ENCODE results near the gene OR14J1. TPM values are rescaled to one million over a fixed set of nuclear protein-coding genes. Genes with fewer than 3 reads are reported as not detected.
"Not testable (repeated sequence)": the region's sequence is repeated elsewhere in the genome, so short reads cannot be mapped to it uniquely, and the experiment has no call there.

OR14J1 gene
- polyA plus RNA-seq, result not detected

- H3K4me1 Mint-ChIP-seq, result no peaks in the 10 kb centered on the region
- no peak within 1 kb of the TSS for H3K4me3 Mint-ChIP-seq
- no peak within 1 kb of the TSS for H3K27ac Mint-ChIP-seq
- H3K27me3 Mint-ChIP-seq, result peaks cover 3% of the 10 kb centered on the region
- H3K9me3 Mint-ChIP-seq, result peaks cover 0 to 3% (median 0%) of the 10 kb centered on the region in 3 donors
- H3K36me3 Mint-ChIP-seq, result no peaks in the 10 kb centered on the region
Observed at GRCh38 chr6:29301316-29301715, at the start of gene OR14J1. Gene OR14J1 (plus strand): TSS chr6:29301701. CDS start chr6:29306690, 4,989 bp downstream.

GRCh38 chr6:29251736-29252135 is 49.8 kb upstream of the OR14J1 start:
- Mint-ChIP-seq H3K9me3 (peaks cover 13 to 21% (median 19%) of the 10 kb centered on the region in 3 donors), H3K27ac (no peak overlapping the region), H3K4me3 (no peak overlapping the region), H3K36me3 (peaks cover 1% of the 10 kb centered on the region), H3K27me3 (peaks cover 16% of the 10 kb centered on the region), H3K4me1 (no peaks in the 10 kb centered on the region)

GRCh38 chr6:29255530-29255929 is 46.0 kb upstream of the OR14J1 start:
- Mint-ChIP-seq H3K27me3 (peaks cover under 1% of the 10 kb centered on the region), H3K4me1 (no peaks in the 10 kb centered on the region), H3K9me3 (peaks cover 12 to 18% (median 15%) of the 10 kb centered on the region in 3 donors), H3K27ac (no peak overlapping the region), H3K4me3 (no peak overlapping the region), H3K36me3 (peaks cover 1% of the 10 kb centered on the region)

GRCh38 chr6:29259721-29260120 is 41.8 kb upstream of the OR14J1 start:
- no peaks in the 10 kb centered on the region for H3K4me1 Mint-ChIP-seq
- no peaks in the 10 kb centered on the region for H3K36me3 Mint-ChIP-seq
- H3K27ac Mint-ChIP-seq, result no peak overlapping the region
- peaks cover 0 to 7% (median 6%) of the 10 kb centered on the region in 3 donors for H3K9me3 Mint-ChIP-seq
- peaks cover 1% of the 10 kb centered on the region for H3K27me3 Mint-ChIP-seq
- no peak overlapping the region for H3K4me3 Mint-ChIP-seq

GRCh38 chr6:29263001-29263400 is 38.5 kb upstream of the OR14J1 start:
- H3K27ac Mint-ChIP-seq, result no peak overlapping the region
- H3K4me3 Mint-ChIP-seq, result no peak overlapping the region
- H3K27me3 Mint-ChIP-seq, result peaks cover 2% of the 10 kb centered on the region
- H3K4me1 Mint-ChIP-seq, result no peaks in the 10 kb centered on the region
- no peaks in the 10 kb centered on the region for H3K36me3 Mint-ChIP-seq
- H3K9me3 Mint-ChIP-seq, result peaks cover 0 to 4% (median 3%) of the 10 kb centered on the region in 3 donors

- Mint-ChIP-seq H3K4me3 (no peak overlapping the region), H3K27ac (no peak overlapping the region), H3K9me3 (peaks cover 0 to 4% (median 3%) of the 10 kb centered on the region in 3 donors), H3K4me1 (no peaks in the 10 kb centered on the region), H3K36me3 (no peaks in the 10 kb centered on the region), H3K27me3 (peaks cover 1% of the 10 kb centered on the region)
Observed at GRCh38 chr6:29294499-29294914, 7.0 kb upstream of the OR14J1 start.

- Mint-ChIP-seq H3K27me3 (peaks cover 1% of the 10 kb centered on the region), H3K4me1 (no peaks in the 10 kb centered on the region), H3K9me3 (peaks cover 0 to 4% (median 3%) of the 10 kb centered on the region in 3 donors), H3K4me3 (no peak overlapping the region), H3K27ac (no peak overlapping the region), H3K36me3 (no peaks in the 10 kb centered on the region)
Observed at GRCh38 chr6:29295181-29295585, 6.3 kb upstream of the OR14J1 start.

- peaks cover 0 to 4% (median 3%) of the 10 kb centered on the region in 3 donors for H3K9me3 Mint-ChIP-seq
- peaks cover 1% of the 10 kb centered on the region for H3K27me3 Mint-ChIP-seq
- no peak overlapping the region for H3K27ac Mint-ChIP-seq
- peak overlapping the region in 1 of 4 donors; percentile 63 for H3K4me3 Mint-ChIP-seq
- H3K4me1 Mint-ChIP-seq, result no peaks in the 10 kb centered on the region
- H3K36me3 Mint-ChIP-seq, result no peaks in the 10 kb centered on the region
Observed at GRCh38 chr6:29295623-29296022, 5.9 kb upstream of the OR14J1 start.

GRCh38 chr6:29319931-29320330 is 18.4 kb downstream of the OR14J1 start:
- peaks cover 4% of the 10 kb centered on the region for H3K27me3 Mint-ChIP-seq
- no peaks in the 10 kb centered on the region for H3K9me3 Mint-ChIP-seq
- no peak overlapping the region for H3K27ac Mint-ChIP-seq
- H3K4me1 Mint-ChIP-seq, result no peaks in the 10 kb centered on the region
- H3K36me3 Mint-ChIP-seq, result no peaks in the 10 kb centered on the region
- no peak overlapping the region for H3K4me3 Mint-ChIP-seq

GRCh38 chr6:29323332-29323731 is 21.8 kb downstream of the OR14J1 start:
- H3K4me1 Mint-ChIP-seq, H3K27me3 Mint-ChIP-seq, H3K27ac Mint-ChIP-seq, H3K4me3 Mint-ChIP-seq, H3K36me3 Mint-ChIP-seq, H3K9me3 Mint-ChIP-seq: not testable (repeated sequence)

- Mint-ChIP-seq H3K9me3 (no peaks in the 10 kb centered on the region), H3K27me3 (peaks cover 8% of the 10 kb centered on the region), H3K4me1 (no peaks in the 10 kb centered on the region), H3K4me3 (no peak overlapping the region), H3K27ac (no peak overlapping the region), H3K36me3 (no peaks in the 10 kb centered on the region)
Observed at GRCh38 chr6:29325777-29326176, 24.3 kb downstream of the OR14J1 start.

- Mint-ChIP-seq H3K27ac (no peak overlapping the region), H3K4me3 (no peak overlapping the region), H3K27me3 (peaks cover 5% of the 10 kb centered on the region)
Observed at GRCh38 chr6:29332676-29333075, 31.2 kb downstream of the OR14J1 start.

GRCh38 chr6:29336269-29336668 is 34.8 kb downstream of the OR14J1 start:
- peaks cover 0 to 1% (median 0%) of the 10 kb centered on the region in 3 donors for H3K9me3 Mint-ChIP-seq

More at GRCh38 chr6:29332676-29333075, 31.2 kb downstream of the OR14J1 start:
- Mint-ChIP-seq H3K9me3 (peaks cover 0 to 1% (median 0%) of the 10 kb centered on the region in 3 donors), H3K36me3 (peaks cover 3% of the 10 kb centered on the region), H3K4me1 (no peaks in the 10 kb centered on the region)

GRCh38 chr6:29345380-29345779 is 43.9 kb downstream of the OR14J1 start:
- Mint-ChIP-seq H3K27me3 (peaks cover 1% of the 10 kb centered on the region), H3K27ac (no peak overlapping the region), H3K36me3 (no peaks in the 10 kb centered on the region), H3K4me1 (no peaks in the 10 kb centered on the region), H3K9me3 (peaks cover 0 to 8% (median 2%) of the 10 kb centered on the region in 3 donors), H3K4me3 (no peak overlapping the region)

More at GRCh38 chr6:29336269-29336668, 34.8 kb downstream of the OR14J1 start:
- Mint-ChIP-seq H3K27me3 (peaks cover 3% of the 10 kb centered on the region), H3K27ac (no peak overlapping the region), H3K36me3 (peaks cover 3% of the 10 kb centered on the region), H3K4me1 (no peaks in the 10 kb centered on the region), H3K4me3 (no peak overlapping the region)

- H3K4me1 Mint-ChIP-seq, H3K27ac Mint-ChIP-seq, H3K36me3 Mint-ChIP-seq, H3K4me3 Mint-ChIP-seq: not testable (repeated sequence)
- Mint-ChIP-seq H3K9me3 (peaks cover 0 to 10% (median 6%) of the 10 kb centered on the region in 3 donors), H3K27me3 (peaks cover 12% of the 10 kb centered on the region)
Observed at GRCh38 chr6:29349348-29349747, 47.8 kb downstream of the OR14J1 start.

- peaks cover 26% of the 10 kb centered on the region for H3K27me3 Mint-ChIP-seq
- no peak overlapping the region for H3K4me3 Mint-ChIP-seq
- H3K36me3 Mint-ChIP-seq, result no peaks in the 10 kb centered on the region
- no peak overlapping the region for H3K27ac Mint-ChIP-seq
- H3K9me3 Mint-ChIP-seq, result peaks cover 0 to 8% (median 3%) of the 10 kb centered on the region in 3 donors
- H3K4me1 Mint-ChIP-seq, result no peaks in the 10 kb centered on the region
Observed at GRCh38 chr6:29354980-29355379, 53.5 kb downstream of the OR14J1 start.

Data from IgD-negative memory B cell (primary cell).